OCI-LY7 (cell line): Measurements from ENCODE around the gene AP5S1. TPM values are rescaled to one million over a fixed set of nuclear protein-coding genes. Genes with fewer than 3 reads are reported as not detected.
A peak's percentile ranks its signal among the peaks of the same experiment; 100 is the strongest.
"Not testable (repeated sequence)": the region's sequence is repeated elsewhere in the genome, so short reads cannot be mapped to it uniquely, and the experiment has no call there.

Source experiments
- BruUV-seq: library from RNA; stranded (reverse); fragments of 400-500 nt; replicated peaks from 2 replicates; lab custom pipeline; 2021; lab: Mats Ljungman, UMichigan
- CTCF ChIA-PET: fragments of 300-600 bp; sonication (Branson Sonifier 250); formaldehyde crosslinking; loops from one replicate; lab custom pipeline; 2022; ENCODE audit warnings: antibody characterized with exemption; ENCODE audit not compliant: unreplicated experiment; lab: Charles Lee
- POLR2A ChIA-PET: fragments of 300-600 bp; sonication (Branson Sonifier 250); formaldehyde crosslinking; loops from one replicate; lab custom pipeline; 2022; ENCODE audit warnings: antibody characterized with exemption; lab: Charles Lee
- DNase-seq: peaks from one replicate; pipeline ENCODE4 v3.0.0-alpha.2; 2015; ENCODE audit warnings: low spot score
- H2AFZ ChIP-seq: fragments of 200-600 bp; sonication (generic), shearing (Covaris generic); 2 replicates; pipeline ENCODE4 v1.6.1; 2014; ENCODE audit warnings: mild to moderate bottlenecking, antibody characterized with exemption, low read length, moderate library complexity
- H3K27ac ChIP-seq: fragments of 200-600 bp; sonication (generic); 2 replicates; pipeline ENCODE4 v1.5.1; 2014; ENCODE audit warnings: mixed run types, low read depth, mild to moderate bottlenecking, moderate library complexity, low read length, inconsistent platforms; ENCODE audit not compliant: poor library complexity, severe bottlenecking
- H3K36me3 ChIP-seq: fragments of 200-600 bp; sonication (generic); 2 replicates; pipeline ENCODE4 v1.6.1; 2014; ENCODE audit warnings: mild to moderate bottlenecking, antibody characterized with exemption, low read length, moderate library complexity, mixed read lengths; ENCODE audit not compliant: insufficient read depth
- H3K4me1 ChIP-seq: fragments of 200-600 bp; sonication (generic); 2 replicates; pipeline ENCODE4 v1.5.1; 2014; ENCODE audit warnings: mild to moderate bottlenecking, low read length; ENCODE audit not compliant: insufficient read depth, poor library complexity, severe bottlenecking
- H3K4me2 ChIP-seq: fragments of 200-600 bp; sonication (generic); 2 replicates; pipeline ENCODE4 v1.6.1; 2014; ENCODE audit warnings: mild to moderate bottlenecking, low read length
- H3K4me3 ChIP-seq: fragments of 200-600 bp; sonication (generic); 2 replicates; pipeline ENCODE4 v1.5.1; 2014; ENCODE audit warnings: mild to moderate bottlenecking, low read depth, low read length; ENCODE audit not compliant: poor library complexity, severe bottlenecking
- H3K79me2 ChIP-seq: fragments of 200-600 bp; sonication (generic); 2 replicates; pipeline ENCODE4 v1.6.1; 2016; ENCODE audit warnings: low read depth, mild to moderate bottlenecking, low read length, moderate library complexity, mixed read lengths; ENCODE audit not compliant: insufficient read depth
- H3K9me2 ChIP-seq: fragments of 200-600 bp; sonication (generic); 2 replicates; pipeline ENCODE4 v1.6.1; 2016; ENCODE audit warnings: mild to moderate bottlenecking, low read length, mixed read lengths; ENCODE audit not compliant: insufficient read depth
- H3K9me3 ChIP-seq: fragments of 200-600 bp; sonication (generic); 2 replicates; pipeline ENCODE4 v1.6.1; 2014; ENCODE audit warnings: mild to moderate bottlenecking, mixed run types, low read length, mixed read lengths
- H4K20me1 ChIP-seq: fragments of 200-600 bp; sonication (generic); 2 replicates; pipeline ENCODE4 v1.6.1; 2014; ENCODE audit warnings: mild to moderate bottlenecking, antibody characterized with exemption, low read length, moderate library complexity, mixed read lengths; ENCODE audit not compliant: insufficient read depth
- CTCF ChIP-seq: fragments of 200-600 bp; sonication (generic); conservative IDR thresholded peaks from 2 replicates; pipeline ENCODE4 v1.5.1; 2014; ENCODE audit warnings: mild to moderate bottlenecking, antibody characterized with exemption, low read length, moderate library complexity, mixed read lengths
- EZH2phosphoT487 ChIP-seq: fragments of 200-600 bp; sonication (generic); IDR thresholded peaks from 2 replicates; pipeline ENCODE4 v1.6.1; 2018; ENCODE audit warnings: low read depth, borderline replicate concordance, mild to moderate bottlenecking, mixed run types, antibody characterized with exemption, low read length, moderate library complexity, mixed read lengths
- intact Hi-C: fragments of 100-400 bp; cut with micrococcal nuclease; formaldehyde crosslinking; loops from one replicate; pipeline ENCODE4 v1.10.0; 2022; ENCODE audit not compliant: unreplicated experiment
- total RNA-seq, 2 experiments: library from RNA; depleted of rRNA in 1 of 2; stranded (reverse); fragments of >200 nt in 1 of 2; shearing (Covaris generic) in 1 of 2; gene quantifications; 2 replicates each; pipeline ENCODE4 v1.2.3, GENCODE V29; 2014 to 2022

Gene AP5S1
- total RNA-seq, 2 experiments from 2014 or later, result 9.8 to 12.1 TPM

GRCh38 chr20:3788685-3789155 is 31.6 kb upstream of the AP5S1 start:
- no peaks in the 10 kb centered on the region for H3K9me3 ChIP-seq
- peaks cover 28% of the 10 kb centered on the region for H3K4me1 ChIP-seq
- POLR2A ChIA-PET, result interaction anchor here (0.6 to 3.2 kb wide), 3 partner anchors 12 to 32 kb away, joined by 3 to 16 read pairs (median 4); partner anchors contain the start of gene AP5S1
- no peak overlapping the region for H3K4me3 ChIP-seq
- intact Hi-C loops, result no loop called here
- no TSS peak for BruUV-seq
- no peaks in the 10 kb centered on the region; the same call in 1 of the 2 replicates for H3K36me3 ChIP-seq
- no peak overlapping the region for H2AFZ ChIP-seq
- no peaks in the 10 kb centered on the region for H3K9me2 ChIP-seq
- peak overlapping the region; percentile 73 for H3K4me2 ChIP-seq
- peak; percentile 49 for DNase-seq
- H3K79me2 ChIP-seq, result peaks cover 15% of the 10 kb centered on the region; the same call in 1 of the 2 replicates
- H3K27ac ChIP-seq, result no peak overlapping the region
- H4K20me1 ChIP-seq, result no peaks in the 10 kb centered on the region
- CTCF ChIA-PET, result interaction anchor here (1.7 kb wide), 1 partner anchor 30 kb away, joined by 4 read pairs; no protein-coding TSS in a partner anchor
- TF ChIP-seq EZH2phosphoT487 (no peak), CTCF (no peak)

GRCh38 chr20:3789201-3789600 is 31.1 kb upstream of the AP5S1 start:
- intact Hi-C loops, DNase-seq, H2AFZ ChIP-seq, H4K20me1 ChIP-seq, H3K9me3 ChIP-seq, H3K9me2 ChIP-seq, H3K27ac ChIP-seq, BruUV-seq, H3K36me3 ChIP-seq, CTCF ChIA-PET, H3K4me3 ChIP-seq: not testable (repeated sequence)
- POLR2A ChIA-PET, result interaction anchor here (0.6 to 0.9 kb wide), 2 partner anchors 11 to 23 kb away, joined by 3 to 4 read pairs; no protein-coding TSS in a partner anchor
- Histone ChIP-seq H3K4me1 (peaks cover 29% of the 10 kb centered on the region), H3K79me2 (peaks cover 15% of the 10 kb centered on the region; the same call in 1 of the 2 replicates), H3K4me2 (0 out of 2 replicates have a peak overlapping the region, but pooled peaks have one; percentile 73)

- peak overlapping the region; percentile 89; the same call in 1 of the 2 replicates for H3K4me2 ChIP-seq
- H3K27ac ChIP-seq, H3K9me2 ChIP-seq, H3K9me3 ChIP-seq, H2AFZ ChIP-seq, H4K20me1 ChIP-seq, DNase-seq, intact Hi-C loops, BruUV-seq, H3K4me3 ChIP-seq: not testable (repeated sequence)
- H3K36me3 ChIP-seq, result peaks cover 19% of the 10 kb centered on the region; the same call in 1 of the 2 replicates
- POLR2A ChIA-PET, result interaction anchor here (0.8 kb wide), 1 partner anchor 1323 kb away, joined by 5 read pairs; the partner anchor contains the start of gene SNRPB
- H3K79me2 ChIP-seq, result peaks cover 25% of the 10 kb centered on the region
- CTCF ChIA-PET, result interaction anchor here (2.2 kb wide), 1 partner anchor 24 kb away, joined by 9 read pairs; no protein-coding TSS in a partner anchor
- peaks cover 29% of the 10 kb centered on the region for H3K4me1 ChIP-seq
These were observed 26.2 kb upstream of the AP5S1 start for GRCh38 chr20:3794168-3794567.
